Calu3 (cell line): ENCODE results near the gene BUD31. TPM values are rescaled to one million over a fixed set of nuclear protein-coding genes. Genes with fewer than 3 reads are reported as not detected.

Experiments
- BruUV-seq: library from RNA; stranded (reverse); fragments of 400-500 nt; replicated peaks from 2 replicates; lab custom pipeline; 2021; lab: Mats Ljungman, UMichigan
- CTCF ChIA-PET: fragments of 300-600 bp; sonication (Branson Sonifier 250); formaldehyde crosslinking; loops from one replicate; lab custom pipeline; 2022; ENCODE audit warnings: antibody characterized with exemption; lab: Charles Lee
- DNase-seq: peaks from one replicate; pipeline ENCODE4 v3.0.0; 2022
- H3K27ac Mint-ChIP-seq: one replicate; pipeline ENCODE4 v1.8.0; 2022; ENCODE audit warnings: mixed read lengths; ENCODE audit not compliant: unreplicated experiment
- H3K27me3 Mint-ChIP-seq: one replicate; pipeline ENCODE4 v1.8.0; 2022; ENCODE audit warnings: mixed read lengths; ENCODE audit not compliant: unreplicated experiment
- H3K36me3 Mint-ChIP-seq: one replicate; pipeline ENCODE4 v1.8.0; 2022; ENCODE audit warnings: mild to moderate bottlenecking, moderate library complexity, mixed read lengths; ENCODE audit not compliant: insufficient read depth, unreplicated experiment
- H3K4me1 Mint-ChIP-seq: one replicate; pipeline ENCODE4 v1.8.0; 2022; ENCODE audit warnings: mild to moderate bottlenecking, low read depth, mixed read lengths; ENCODE audit not compliant: unreplicated experiment
- H3K4me3 Mint-ChIP-seq: one replicate; pipeline ENCODE4 v1.8.0; 2022; ENCODE audit warnings: mild to moderate bottlenecking, low read depth, moderate library complexity, mixed read lengths; ENCODE audit not compliant: unreplicated experiment
- H3K9me3 Mint-ChIP-seq: one replicate; pipeline ENCODE4 v1.8.0; 2022; ENCODE audit warnings: low read depth, mixed read lengths; ENCODE audit not compliant: unreplicated experiment
- CTCF ChIP-seq: fragments of 200-600 bp; IDR thresholded peaks from one replicate; pipeline ENCODE4 v1.8.0; 2022; ENCODE audit warnings: antibody characterized with exemption; ENCODE audit not compliant: unreplicated experiment
- intact Hi-C: fragments of 100-400 bp; cut with micrococcal nuclease; formaldehyde crosslinking; loops from one replicate; pipeline ENCODE4 v1.10.0; 2022; ENCODE audit not compliant: unreplicated experiment
- total RNA-seq: library from RNA; stranded (reverse); gene quantifications from 2 replicates; pipeline ENCODE4 v1.2.3, GENCODE V29; 2022

The BUD31 gene
- total RNA-seq, 1 experiment from 2014 or later, result 82.7 TPM

DNA sequence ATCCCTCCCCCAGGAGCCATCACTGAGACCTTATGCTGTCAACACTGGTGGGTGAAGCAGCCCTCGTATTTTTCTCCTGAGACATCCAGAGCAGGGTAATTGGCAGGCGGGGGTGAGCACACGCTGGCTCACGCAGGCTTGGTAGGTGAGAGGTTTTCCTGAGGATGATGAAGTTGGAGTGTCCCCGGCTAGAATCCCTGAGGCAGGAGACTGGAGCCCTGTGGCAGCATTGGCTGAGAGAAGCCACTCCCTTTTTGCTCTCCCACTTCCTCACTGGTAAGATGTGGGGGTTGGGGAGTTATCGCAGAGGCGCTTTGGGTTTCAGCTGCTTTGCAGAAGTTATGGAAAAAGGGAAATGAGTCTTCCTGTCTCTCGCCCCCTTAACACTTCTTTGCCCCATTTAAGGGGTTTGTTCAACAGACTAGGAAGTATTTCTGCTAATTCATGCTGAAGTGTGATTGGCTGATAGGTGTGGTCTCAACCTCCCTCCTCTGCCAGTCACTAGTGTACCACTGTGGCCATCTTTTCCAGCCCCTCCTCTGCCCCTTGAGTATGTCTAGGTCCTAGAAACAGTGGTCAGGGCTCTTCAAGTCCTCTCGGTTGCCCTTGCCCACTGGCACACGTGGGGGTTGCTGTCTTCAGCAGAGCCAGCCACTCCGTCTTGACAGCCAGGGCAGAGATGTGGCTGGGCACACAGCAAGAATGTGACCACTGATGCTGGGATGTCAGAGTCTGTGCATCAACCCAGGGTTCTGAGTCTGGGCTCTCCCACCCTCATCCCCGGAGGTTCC is 28.5 kb upstream of the BUD31 start:
- H3K9me3 Mint-ChIP-seq, result no peaks in the 10 kb centered on the region
- H3K36me3 Mint-ChIP-seq, result peaks cover 50% of the 10 kb centered on the region
- CTCF ChIA-PET, result no interaction called here
- TF ChIP-seq CTCF, result no peak
- no peak overlapping the region for H3K4me3 Mint-ChIP-seq
- peaks cover 8% of the 10 kb centered on the region for H3K4me1 Mint-ChIP-seq
- DNase-seq, result no peak
- H3K27ac Mint-ChIP-seq, result no peak overlapping the region
- no TSS peak for BruUV-seq
- intact Hi-C loops, result no loop called here
- H3K27me3 Mint-ChIP-seq, result no peaks in the 10 kb centered on the region

DNA sequence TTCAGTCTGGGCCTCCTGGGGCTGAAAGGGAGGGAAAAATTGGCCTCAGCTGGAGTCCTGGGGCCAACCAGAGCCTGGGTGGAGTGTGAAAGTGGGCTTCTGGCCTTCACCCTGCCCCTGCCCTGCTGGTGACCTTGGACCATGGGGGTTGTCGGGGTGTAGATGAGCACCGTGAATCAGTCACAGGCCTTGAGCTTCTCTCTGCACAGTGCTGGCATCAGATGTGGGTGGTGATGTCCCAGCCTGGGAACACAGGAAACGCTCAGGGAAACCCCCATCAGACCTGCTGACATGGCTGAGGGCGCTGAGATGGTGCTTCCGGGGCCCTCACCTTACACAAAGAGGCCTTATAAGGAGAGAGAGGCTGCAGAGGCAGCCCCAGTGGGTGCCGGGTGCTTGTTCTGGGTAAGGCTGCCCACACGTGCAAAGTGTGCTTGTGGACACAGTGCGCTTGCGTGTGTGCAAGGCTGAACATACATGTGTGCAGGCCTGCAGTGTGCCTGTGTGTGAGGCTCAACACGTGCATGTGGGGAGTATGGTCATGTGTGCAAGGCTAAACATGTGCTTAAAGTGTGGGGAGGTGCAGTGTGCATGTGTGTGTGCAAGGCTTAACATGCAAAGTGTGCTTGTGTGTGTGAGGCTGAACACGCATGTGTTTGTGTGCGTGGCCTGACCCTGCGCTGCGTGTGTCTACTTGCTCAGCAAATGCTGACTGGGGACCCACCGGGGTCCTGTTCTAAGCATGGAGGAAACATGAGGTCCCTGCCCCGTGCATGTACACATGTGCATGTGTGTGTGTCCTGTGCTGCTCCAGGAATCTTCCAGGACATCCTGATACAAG is 27.7 kb upstream of the BUD31 start:
- Mint-ChIP-seq H3K27me3 (no peaks in the 10 kb centered on the region), H3K27ac (no peak overlapping the region), H3K4me1 (peaks cover 8% of the 10 kb centered on the region), H3K36me3 (peaks cover 50% of the 10 kb centered on the region), H3K4me3 (no peak overlapping the region), H3K9me3 (no peaks in the 10 kb centered on the region)
- intact Hi-C loops, result no loop called here
- BruUV-seq, result no TSS peak
- CTCF ChIA-PET, result no interaction called here
- no peak for DNase-seq
- no peak for TF ChIP-seq CTCF

GRCh38 chr7:99381664-99382075 is 27.1 kb upstream of the BUD31 start:
- H3K4me3 Mint-ChIP-seq, result no peak overlapping the region
- no TSS peak for BruUV-seq
- CTCF ChIA-PET, result no interaction called here
- no peak for TF ChIP-seq CTCF
- no peak for DNase-seq
- peaks cover 8% of the 10 kb centered on the region for H3K4me1 Mint-ChIP-seq
- H3K27ac Mint-ChIP-seq, result no peak overlapping the region
- intact Hi-C loops, result no loop called here
- H3K27me3 Mint-ChIP-seq, result no peaks in the 10 kb centered on the region
- H3K36me3 Mint-ChIP-seq, result peaks cover 51% of the 10 kb centered on the region
- H3K9me3 Mint-ChIP-seq, result no peaks in the 10 kb centered on the region

GRCh38 chr7:99383203-99383602 is 25.6 kb upstream of the BUD31 start:
- no TSS peak for BruUV-seq
- intact Hi-C loops, result no loop called here
- H3K4me3 Mint-ChIP-seq, result no peak overlapping the region
- H3K27me3 Mint-ChIP-seq, result no peaks in the 10 kb centered on the region
- no peak for TF ChIP-seq CTCF
- no peak for DNase-seq
- peaks cover 48% of the 10 kb centered on the region for H3K36me3 Mint-ChIP-seq
- CTCF ChIA-PET, result no interaction called here
- no peak overlapping the region for H3K27ac Mint-ChIP-seq
- H3K4me1 Mint-ChIP-seq, result peaks cover 8% of the 10 kb centered on the region
- H3K9me3 Mint-ChIP-seq, result no peaks in the 10 kb centered on the region
